HG03064 (cell line): Measurements from ENCODE around the gene FRY.

Source experiments
- ATAC-seq: cut with Tn5 transposase; IDR thresholded peaks from one replicate; pipeline ENCODE4 v1.9.1; 2021; ENCODE audit warnings: low read depth; ENCODE audit not compliant: unreplicated experiment

FRY gene

GRCh38 chr13:32330441-32330840, 298.9 kb downstream of the FRY start:
- no peak for ATAC-seq

- no peak for ATAC-seq
Measured at GRCh38 chr13:32334671-32335070, 303.1 kb downstream of the FRY start.

- no peak for ATAC-seq
Measured at GRCh38 chr13:32340914-32341313, 309.3 kb downstream of the FRY start.

GRCh38 chr13:32347651-32348050, 316.1 kb downstream of the FRY start:
- no peak for ATAC-seq
